22Rv1 (cell line): ENCODE data around the gene DACH1.

Experiments used
- ZFX ChIP-seq: fragments of 450-650 bp; IDR thresholded peaks from 2 replicates; pipeline ENCODE4 v1.6.1; 2017; ENCODE audit warnings: antibody characterized with exemption, borderline replicate concordance
- TF ChIP-seq, protein P1 (sequence below): fragments of 450-650 bp; IDR thresholded peaks from 2 replicates; pipeline ENCODE4 v1.5.1; 2017; ENCODE audit warnings: mild to moderate bottlenecking

DNA sequence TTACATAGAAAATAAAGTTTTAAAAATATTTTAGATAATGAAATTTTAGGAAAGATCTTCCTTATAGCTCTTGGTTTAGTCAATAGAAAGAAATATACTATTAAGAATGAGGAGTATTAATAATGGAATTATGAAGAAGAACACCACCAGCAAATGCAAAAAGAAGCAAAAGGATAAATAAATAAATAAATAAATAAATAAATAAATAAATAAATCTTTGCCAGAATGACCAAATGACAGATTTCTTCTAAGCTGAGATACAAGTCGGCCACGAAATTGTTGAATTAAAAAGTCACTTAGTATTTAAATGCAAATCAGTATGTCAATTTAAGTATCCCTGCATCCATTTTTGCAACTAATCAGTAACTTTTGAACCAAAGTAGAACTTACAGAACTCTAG lies 95.9 kb downstream of the DACH1 start:
- TF ChIP-seq, protein P1, sequence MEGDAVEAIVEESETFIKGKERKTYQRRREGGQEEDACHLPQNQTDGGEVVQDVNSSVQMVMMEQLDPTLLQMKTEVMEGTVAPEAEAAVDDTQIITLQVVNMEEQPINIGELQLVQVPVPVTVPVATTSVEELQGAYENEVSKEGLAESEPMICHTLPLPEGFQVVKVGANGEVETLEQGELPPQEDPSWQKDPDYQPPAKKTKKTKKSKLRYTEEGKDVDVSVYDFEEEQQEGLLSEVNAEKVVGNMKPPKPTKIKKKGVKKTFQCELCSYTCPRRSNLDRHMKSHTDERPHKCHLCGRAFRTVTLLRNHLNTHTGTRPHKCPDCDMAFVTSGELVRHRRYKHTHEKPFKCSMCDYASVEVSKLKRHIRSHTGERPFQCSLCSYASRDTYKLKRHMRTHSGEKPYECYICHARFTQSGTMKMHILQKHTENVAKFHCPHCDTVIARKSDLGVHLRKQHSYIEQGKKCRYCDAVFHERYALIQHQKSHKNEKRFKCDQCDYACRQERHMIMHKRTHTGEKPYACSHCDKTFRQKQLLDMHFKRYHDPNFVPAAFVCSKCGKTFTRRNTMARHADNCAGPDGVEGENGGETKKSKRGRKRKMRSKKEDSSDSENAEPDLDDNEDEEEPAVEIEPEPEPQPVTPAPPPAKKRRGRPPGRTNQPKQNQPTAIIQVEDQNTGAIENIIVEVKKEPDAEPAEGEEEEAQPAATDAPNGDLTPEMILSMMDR, result no peak
- no peak for TF ChIP-seq ZFX
